Gastroesophageal sphincter (tissue), 3 donors: Measurements from ENCODE around the gene TMEM37.

Experiments
- EP300 ChIP-seq: sonication (generic); formaldehyde crosslinking; IDR thresholded peaks from one replicate; pipeline ENCODE4 v1.6.1; 2017; ENCODE audit warnings: antibody characterized with exemption, mild to moderate bottlenecking
- POLR2A ChIP-seq, 2 donors: fragments of 450-650 bp; IDR thresholded peaks; one replicate each; pipeline ENCODE4 v1.6.1; 2017; ENCODE audit warnings: antibody characterized with exemption in 2 of 2, mild to moderate bottlenecking in 2 of 2, moderate library complexity in 1 of 2
- POLR2AphosphoS5 ChIP-seq: sonication (generic); formaldehyde crosslinking; IDR thresholded peaks from one replicate; pipeline ENCODE4 v1.6.1; 2017; ENCODE audit warnings: antibody characterized with exemption
- TF ChIP-seq, protein P1 (sequence below), 4 experiments: fragments of 200-600 bp in 2 of 4; fragments of 450-650 bp in 2 of 4; sonication (generic) in 1 of 4; IDR thresholded peaks; one replicate each; pipeline ENCODE4 v1.5.1; 2017 to 2019; ENCODE audit warnings: antibody characterized with exemption in 4 of 4, mild to moderate bottlenecking in 2 of 4, moderate library complexity in 2 of 4

DNA sequence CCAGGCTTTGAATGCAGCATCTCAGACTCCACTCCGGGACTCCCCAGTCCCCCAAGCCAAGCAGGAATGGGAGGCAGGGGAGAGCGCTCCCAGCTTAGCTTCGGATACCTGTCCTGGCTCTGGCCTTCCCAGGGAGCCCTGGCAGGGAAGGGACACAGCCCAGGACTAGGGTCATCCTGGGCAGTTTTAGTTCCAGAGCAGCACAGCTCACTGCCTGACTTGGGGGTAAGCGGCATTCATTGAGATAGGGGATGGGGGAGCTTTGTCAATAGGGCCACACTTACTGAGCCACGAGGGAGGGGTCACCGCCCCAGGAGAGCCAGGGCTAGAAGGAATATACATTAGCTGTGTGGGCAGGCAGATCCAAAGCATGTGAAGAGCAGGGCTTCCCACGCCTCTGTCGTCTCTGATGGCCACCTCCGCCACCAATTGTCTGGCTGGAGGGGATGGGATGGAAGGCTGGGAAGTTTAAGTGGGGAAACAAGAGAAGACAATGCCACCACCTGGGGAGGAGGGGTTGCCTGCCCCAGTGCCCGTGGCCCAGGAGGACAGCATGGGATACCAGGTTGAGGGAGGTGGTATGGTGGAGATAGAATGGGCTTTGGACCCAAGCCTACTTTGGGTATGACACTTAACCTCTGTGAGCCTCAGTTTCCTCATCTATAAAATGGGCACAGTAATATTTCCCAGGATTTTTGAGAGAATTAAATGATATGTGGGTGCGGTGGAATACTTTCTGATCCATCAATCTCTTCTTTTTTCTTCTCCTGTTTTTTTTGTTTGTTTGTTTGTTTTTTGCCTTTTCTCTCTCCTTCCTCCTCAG lies 52.5 kb downstream of the TMEM37 start:
- TF ChIP-seq, protein P1, sequence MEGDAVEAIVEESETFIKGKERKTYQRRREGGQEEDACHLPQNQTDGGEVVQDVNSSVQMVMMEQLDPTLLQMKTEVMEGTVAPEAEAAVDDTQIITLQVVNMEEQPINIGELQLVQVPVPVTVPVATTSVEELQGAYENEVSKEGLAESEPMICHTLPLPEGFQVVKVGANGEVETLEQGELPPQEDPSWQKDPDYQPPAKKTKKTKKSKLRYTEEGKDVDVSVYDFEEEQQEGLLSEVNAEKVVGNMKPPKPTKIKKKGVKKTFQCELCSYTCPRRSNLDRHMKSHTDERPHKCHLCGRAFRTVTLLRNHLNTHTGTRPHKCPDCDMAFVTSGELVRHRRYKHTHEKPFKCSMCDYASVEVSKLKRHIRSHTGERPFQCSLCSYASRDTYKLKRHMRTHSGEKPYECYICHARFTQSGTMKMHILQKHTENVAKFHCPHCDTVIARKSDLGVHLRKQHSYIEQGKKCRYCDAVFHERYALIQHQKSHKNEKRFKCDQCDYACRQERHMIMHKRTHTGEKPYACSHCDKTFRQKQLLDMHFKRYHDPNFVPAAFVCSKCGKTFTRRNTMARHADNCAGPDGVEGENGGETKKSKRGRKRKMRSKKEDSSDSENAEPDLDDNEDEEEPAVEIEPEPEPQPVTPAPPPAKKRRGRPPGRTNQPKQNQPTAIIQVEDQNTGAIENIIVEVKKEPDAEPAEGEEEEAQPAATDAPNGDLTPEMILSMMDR (IDR thresholded peaks at IDR 0.05): no peak
- TF ChIP-seq POLR2A (IDR thresholded peaks at IDR 0.05) (no peak), EP300 (no peak), POLR2AphosphoS5 (no peak)
